Hepatocyte (in vitro differentiated cells): ENCODE measurements around the gene PREX1. TPM values are rescaled to one million over a fixed set of nuclear protein-coding genes. Genes with fewer than 3 reads are reported as not detected.

Experiments
- DNase-seq: peaks from one replicate; pipeline ENCODE4 v3.0.0-alpha.2; 2016; ENCODE audit warnings: low spot score
- H2AFZ ChIP-seq: fragments of 200-600 bp; sonication (generic); 2 replicates; pipeline ENCODE4 v1.6.0; 2016; ENCODE audit warnings: antibody characterized with exemption, mild to moderate bottlenecking
- H3K27ac ChIP-seq: fragments of 200-600 bp; sonication (generic); 2 replicates; pipeline ENCODE4 v1.5.1; 2016; ENCODE audit warnings: mild to moderate bottlenecking
- H3K27me3 ChIP-seq: fragments of 200-600 bp; sonication (generic); 2 replicates; pipeline ENCODE4 v1.6.1; 2016
- H3K36me3 ChIP-seq: fragments of 200-600 bp; sonication (generic); replicated peaks from 2 replicates; pipeline ENCODE4 v1.5.1; 2016; ENCODE audit warnings: low read depth; ENCODE audit not compliant: insufficient read depth
- H3K4me1 ChIP-seq: fragments of 200-600 bp; sonication (generic); 2 replicates; pipeline ENCODE4 v1.5.1; 2016; ENCODE audit warnings: mild to moderate bottlenecking, moderate library complexity; ENCODE audit not compliant: insufficient read depth
- H3K4me2 ChIP-seq: fragments of 200-600 bp; sonication (generic); 2 replicates; pipeline ENCODE4 v1.6.0; 2016
- H3K4me3 ChIP-seq: fragments of 200-600 bp; sonication (generic); 2 replicates; pipeline ENCODE4 v1.5.1; 2016; ENCODE audit warnings: mild to moderate bottlenecking
- H3K79me2 ChIP-seq: fragments of 200-600 bp; sonication (generic); 2 replicates; pipeline ENCODE4 v1.6.0; 2017; ENCODE audit warnings: mild to moderate bottlenecking
- H3K9me2 ChIP-seq: fragments of 200-600 bp; sonication (generic); replicated peaks from 2 replicates; pipeline ENCODE4 v1.6.0; 2017; ENCODE audit warnings: mild to moderate bottlenecking; ENCODE audit not compliant: insufficient read depth
- H3K9me3 ChIP-seq: fragments of 200-600 bp; sonication (generic); 2 replicates; pipeline ENCODE4 v1.5.1; 2016; ENCODE audit warnings: low read depth, mild to moderate bottlenecking
- H4K20me1 ChIP-seq: fragments of 200-600 bp; sonication (generic); 2 replicates; pipeline ENCODE4 v1.6.0; 2016; ENCODE audit warnings: mild to moderate bottlenecking; ENCODE audit not compliant: insufficient read depth, poor library complexity, severe bottlenecking
- EZH2 ChIP-seq: fragments of 200-600 bp; sonication (generic); IDR thresholded peaks from 2 replicates; pipeline ENCODE4 v1.6.1; 2016; ENCODE audit warnings: antibody characterized with exemption, mild to moderate bottlenecking, borderline replicate concordance
- EZH2phosphoT487 ChIP-seq: fragments of 200-600 bp; sonication (generic); IDR thresholded peaks from one replicate; pipeline ENCODE4 v1.6.1; 2018; ENCODE audit warnings: antibody characterized with exemption, mild to moderate bottlenecking, low read depth, moderate library complexity; ENCODE audit not compliant: unreplicated experiment, severe bottlenecking
- WGBS: methylation state at CpG from one replicate; pipeline ENCODE4 v1.1.6; 2016; ENCODE audit warnings: low lambda C conversion rate; ENCODE audit errors: missing lambda C conversion rate; 5-methylcytosine and 5-hydroxymethylcytosine counted together
- polyA plus RNA-seq: library from polyadenylated mRNA; unstranded; fragments of >200 nt; fragmentation: Nextera tagmentation; extraction: Ambion mirVana; gene quantifications from 2 replicates; pipeline ENCODE4 v1.2.1, GENCODE V29; 2016
- total RNA-seq: library from RNA; depleted of rRNA; stranded (reverse); fragments of >200 nt; gene quantifications from 2 replicates; pipeline ENCODE4 v1.2.3, GENCODE V29; 2014
- TF ChIP-seq, protein P1 (sequence below): fragments of 200-600 bp; sonication (generic); IDR thresholded peaks from 2 replicates; pipeline ENCODE4 v1.5.1; 2016; ENCODE audit warnings: antibody characterized with exemption, mild to moderate bottlenecking; ENCODE audit not compliant: poor library complexity

PREX1 gene
- total and polyA plus RNA-seq, 2 experiments from 2014 or later: 1.8 to 2.9 TPM

GRCh38 chr20:48642105-48642880 lies 185.5 kb downstream of the PREX1 start:
- Histone ChIP-seq H2AFZ (no peak overlapping the region), H3K9me3 (no peaks in the 10 kb centered on the region), H3K4me1 (no peaks in the 10 kb centered on the region), H4K20me1 (no peaks in the 10 kb centered on the region), H3K9me2 (no peaks in the 10 kb centered on the region), H3K36me3 (no peaks in the 10 kb centered on the region), H3K4me2 (no peak overlapping the region), H3K79me2 (no peaks in the 10 kb centered on the region), H3K4me3 (no peak overlapping the region), H3K27ac (no peak overlapping the region), H3K27me3 (no peaks in the 10 kb centered on the region)
- TF ChIP-seq EZH2 (no peak), EZH2phosphoT487 (no peak)
- TF ChIP-seq, protein P1, sequence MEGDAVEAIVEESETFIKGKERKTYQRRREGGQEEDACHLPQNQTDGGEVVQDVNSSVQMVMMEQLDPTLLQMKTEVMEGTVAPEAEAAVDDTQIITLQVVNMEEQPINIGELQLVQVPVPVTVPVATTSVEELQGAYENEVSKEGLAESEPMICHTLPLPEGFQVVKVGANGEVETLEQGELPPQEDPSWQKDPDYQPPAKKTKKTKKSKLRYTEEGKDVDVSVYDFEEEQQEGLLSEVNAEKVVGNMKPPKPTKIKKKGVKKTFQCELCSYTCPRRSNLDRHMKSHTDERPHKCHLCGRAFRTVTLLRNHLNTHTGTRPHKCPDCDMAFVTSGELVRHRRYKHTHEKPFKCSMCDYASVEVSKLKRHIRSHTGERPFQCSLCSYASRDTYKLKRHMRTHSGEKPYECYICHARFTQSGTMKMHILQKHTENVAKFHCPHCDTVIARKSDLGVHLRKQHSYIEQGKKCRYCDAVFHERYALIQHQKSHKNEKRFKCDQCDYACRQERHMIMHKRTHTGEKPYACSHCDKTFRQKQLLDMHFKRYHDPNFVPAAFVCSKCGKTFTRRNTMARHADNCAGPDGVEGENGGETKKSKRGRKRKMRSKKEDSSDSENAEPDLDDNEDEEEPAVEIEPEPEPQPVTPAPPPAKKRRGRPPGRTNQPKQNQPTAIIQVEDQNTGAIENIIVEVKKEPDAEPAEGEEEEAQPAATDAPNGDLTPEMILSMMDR: no peak
- 92% methylated on average over 11 of the region's 11 CpGs for WGBS
- DNase-seq: no peak

DNA sequence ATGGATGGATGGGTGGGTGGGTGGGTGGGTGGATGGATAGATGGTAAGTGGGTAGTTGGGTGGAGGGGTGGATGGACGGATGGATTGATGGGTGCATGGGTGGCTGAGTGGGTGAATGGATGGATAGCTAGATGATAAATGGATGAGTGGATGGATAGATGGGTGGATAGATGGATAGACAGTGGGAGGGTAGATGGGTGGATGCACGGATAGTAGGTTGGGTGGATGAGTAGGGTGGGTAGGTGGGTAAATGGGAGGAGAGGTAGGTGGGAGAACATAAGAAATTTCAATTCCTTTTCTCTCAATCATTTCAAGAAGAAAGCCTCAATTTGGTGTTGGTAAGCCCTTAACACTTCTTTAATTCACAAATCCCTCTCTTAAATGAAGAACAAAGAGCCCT lies 186.9 kb downstream of the PREX1 start:
- TF ChIP-seq EZH2 (no peak), EZH2phosphoT487 (no peak)
- TF ChIP-seq, protein P1: no peak
- no peak overlapping the region for H3K4me3 ChIP-seq
- H3K9me2 ChIP-seq: no peaks in the 10 kb centered on the region
- H3K27me3 ChIP-seq: no peaks in the 10 kb centered on the region
- H3K4me1 ChIP-seq: no peaks in the 10 kb centered on the region
- H3K27ac ChIP-seq: no peak overlapping the region
- no peak for DNase-seq
- H2AFZ ChIP-seq: no peak overlapping the region
- no peaks in the 10 kb centered on the region for H3K9me3 ChIP-seq
- no peaks in the 10 kb centered on the region for H3K79me2 ChIP-seq
- 100% methylated on average over 1 of the region's 2 CpGs for WGBS
- H3K36me3 ChIP-seq: no peaks in the 10 kb centered on the region
- no peak overlapping the region for H3K4me2 ChIP-seq
- H4K20me1 ChIP-seq: no peaks in the 10 kb centered on the region

DNA sequence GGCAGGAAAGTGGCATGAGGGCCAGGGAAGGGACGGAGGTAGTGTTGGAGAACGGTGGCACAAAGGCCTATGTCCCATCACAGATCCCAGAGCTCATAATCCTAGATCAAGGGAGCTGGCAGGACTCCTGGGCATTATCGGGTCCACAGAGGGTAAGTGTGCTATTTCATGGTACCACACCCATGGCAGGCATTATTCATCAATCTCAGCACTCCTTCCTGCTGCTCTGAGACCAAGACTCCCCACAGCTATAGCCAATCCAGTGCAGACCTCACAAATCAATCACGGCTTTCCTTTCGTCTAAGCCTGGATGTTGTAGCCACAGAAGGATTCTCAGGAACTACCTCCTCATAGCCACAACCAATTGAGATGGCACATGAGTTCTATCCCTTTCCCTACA lies 187.9 kb downstream of the PREX1 start:
- 96% methylated on average over 5 of the region's 5 CpGs for WGBS
- Histone ChIP-seq H3K36me3 (no peaks in the 10 kb centered on the region), H3K9me3 (no peaks in the 10 kb centered on the region)

More for the DNA sequence above, 187.9 kb downstream of the PREX1 start:
- H3K4me2 ChIP-seq: no peak overlapping the region
- no peak for DNase-seq
- no peaks in the 10 kb centered on the region for H4K20me1 ChIP-seq
- no peaks in the 10 kb centered on the region for H3K4me1 ChIP-seq
- no peaks in the 10 kb centered on the region for H3K27me3 ChIP-seq
- no peak overlapping the region for H2AFZ ChIP-seq
- H3K4me3 ChIP-seq: no peak overlapping the region
- no peak overlapping the region for H3K27ac ChIP-seq
- no peaks in the 10 kb centered on the region for H3K79me2 ChIP-seq
- TF ChIP-seq EZH2: no peak
- no peak for TF ChIP-seq EZH2phosphoT487
- TF ChIP-seq, protein P1: no peak
- no peaks in the 10 kb centered on the region for H3K9me2 ChIP-seq
